ENCODE measurements around the gene CASZ1.

DNA sequence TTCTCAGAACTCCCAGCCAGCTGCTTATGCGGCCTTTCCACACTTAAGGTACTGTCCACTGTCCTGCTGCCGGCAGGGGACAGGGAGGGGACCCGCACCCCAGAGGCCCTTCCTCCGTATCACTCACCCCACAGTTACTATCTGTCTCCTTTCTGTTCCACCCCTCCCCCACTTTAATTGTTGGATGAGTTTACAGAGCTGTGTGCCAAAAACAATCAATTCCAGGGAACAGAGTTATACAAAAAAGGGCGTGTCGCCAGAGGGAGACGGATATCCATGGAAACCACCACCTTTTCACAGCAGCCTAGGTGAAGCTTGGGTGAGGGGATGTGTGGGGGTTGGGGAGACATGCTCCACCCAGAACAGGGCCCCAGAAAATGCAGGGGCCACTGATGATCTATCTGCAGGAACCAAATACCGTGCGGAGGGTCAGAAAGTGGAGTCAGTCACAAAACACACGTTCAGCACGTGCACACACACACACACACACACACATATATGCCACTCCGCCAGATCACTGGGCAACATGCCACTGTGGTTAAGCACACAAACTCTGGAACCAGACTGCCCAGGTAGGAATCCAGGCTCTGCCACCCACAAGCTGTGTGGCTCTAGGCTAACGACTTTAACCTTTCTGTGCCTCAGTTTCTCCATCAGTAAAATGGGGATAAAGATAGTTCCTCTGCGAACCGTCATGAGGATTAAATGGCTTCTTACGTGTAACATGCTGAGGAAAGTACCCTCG, 30.5 kb downstream of the CASZ1 start:
- TF ChIP-seq CTCF (IDR thresholded peaks at IDR 0.05) (no peak), POLR2AphosphoS5 (IDR thresholded peaks at IDR 0.05; ENCODE audit: low read depth, low read length) (no peak)

Measured in Panc1 (cell line).